ENCODE results near the gene BIRC5.

- TF ChIP-seq CTCF (IDR thresholded peaks at IDR 0.05 in 4 of 5, conservative IDR thresholded peaks at IDR 0.05 in 1 of 5), result no peak
- TF ChIP-seq POLR2A (IDR thresholded peaks at IDR 0.05), result no peak
These were observed 44.9 kb upstream of the BIRC5 start for GRCh38 chr17:78168903-78169793.

All from gastrocnemius medialis (tissue), 4 donors.